HepG2 (cell line): ENCODE data around the gene UPB1. TPM values are rescaled to one million over a fixed set of nuclear protein-coding genes. Genes with fewer than 3 reads are reported as not detected.
A peak's percentile ranks its signal among the peaks of the same experiment; 100 is the strongest.

ENCODE experiments used
- AGO2 ChIP-seq: fragments of 200-400 bp; formaldehyde crosslinking; optimal IDR thresholded peaks from 2 replicates; pipeline ENCODE3; 2017; ENCODE audit warnings: mild to moderate bottlenecking, low read depth, low read length, moderate library complexity
- ARID5B ChIP-seq: IDR thresholded peaks from 2 replicates; pipeline ENCODE4 v1.4.0; 2020; ENCODE audit warnings: mild to moderate bottlenecking, missing genetic modification reagents
- EED ChIP-seq: sonication (generic); formaldehyde crosslinking; IDR thresholded peaks from 2 replicates; pipeline ENCODE4 v1.5.0; 2020; ENCODE audit warnings: mild to moderate bottlenecking, missing genetic modification reagents
- GLMP ChIP-seq: sonication (generic); formaldehyde crosslinking; IDR thresholded peaks from 2 replicates; pipeline ENCODE4 v1.9.0; 2021; ENCODE audit warnings: missing genetic modification reagents, mild to moderate bottlenecking, borderline replicate concordance
- HES4 ChIP-seq: sonication (generic); formaldehyde crosslinking; IDR thresholded peaks from 2 replicates; pipeline ENCODE4 v1.9.0; 2021; ENCODE audit warnings: mild to moderate bottlenecking, missing genetic modification reagents, borderline replicate concordance
- HOXA3 ChIP-seq: sonication (generic); formaldehyde crosslinking; IDR thresholded peaks from 2 replicates; pipeline ENCODE4 v1.5.0; 2020; ENCODE audit warnings: missing genetic modification reagents
- NRL ChIP-seq: sonication (generic); formaldehyde crosslinking; IDR thresholded peaks from 2 replicates; pipeline ENCODE4 v1.5.0; 2020; ENCODE audit warnings: missing genetic modification reagents, mild to moderate bottlenecking, moderate library complexity, borderline replicate concordance
- PATZ1 ChIP-seq: sonication (generic); formaldehyde crosslinking; IDR thresholded peaks from 2 replicates; pipeline ENCODE4 v1.4.0; 2020; ENCODE audit warnings: missing genetic modification reagents
- RAD21 ChIP-seq: fragments of 450-650 bp; formaldehyde crosslinking; IDR thresholded peaks from 2 replicates; pipeline ENCODE4 v1.5.0; 2020; ENCODE audit warnings: mild to moderate bottlenecking
- RARA ChIP-seq: IDR thresholded peaks from 2 replicates; pipeline ENCODE4 v1.6.1; 2016; ENCODE audit warnings: missing genetic modification reagents, missing compliant biosample characterization
- TERF1 ChIP-seq: sonication (generic); formaldehyde crosslinking; IDR thresholded peaks from 2 replicates; pipeline ENCODE4 v1.8.0; 2022; ENCODE audit warnings: mild to moderate bottlenecking, missing genetic modification reagents, moderate library complexity
- ZBTB38 ChIP-seq: sonication (generic); formaldehyde crosslinking; IDR thresholded peaks from 2 replicates; pipeline ENCODE4 v1.5.1; 2020; ENCODE audit warnings: mild to moderate bottlenecking, missing genetic modification reagents
- ZFAT ChIP-seq: sonication (generic); formaldehyde crosslinking; conservative IDR thresholded peaks from 2 replicates; pipeline ENCODE4 v1.8.1; 2023; ENCODE audit warnings: missing genetic modification reagents, inconsistent platforms
- ZNF225 ChIP-seq: sonication (generic); formaldehyde crosslinking; IDR thresholded peaks from 2 replicates; pipeline ENCODE4 v1.4.0; 2020; ENCODE audit warnings: mild to moderate bottlenecking, missing genetic modification reagents
- ZNF280B ChIP-seq: sonication (generic); formaldehyde crosslinking; IDR thresholded peaks from 2 replicates; pipeline ENCODE4 v1.5.0; 2020; ENCODE audit warnings: missing genetic modification reagents, mild to moderate bottlenecking, borderline replicate concordance
- ZNF839 ChIP-seq: sonication (generic); formaldehyde crosslinking; IDR thresholded peaks from 2 replicates; pipeline ENCODE4 v1.4.0; 2020; ENCODE audit warnings: missing genetic modification reagents, mild to moderate bottlenecking, borderline replicate concordance
- polyA plus RNA-seq, 8 experiments: library from polyadenylated mRNA; depleted of rRNA in 3 of 8; stranded (reverse) in 7 of 8; unstranded in 1 of 8; fragments of >200 nt; fragmentation: Illumina TruSeq in 4 of 8; extraction: Trizol in 4 of 8; gene quantifications; 2 replicates each; pipeline versions ENCODE4 v1.2.1 to v1.2.3, GENCODE V29; 2011 to 2016; ENCODE audit warnings: low read depth in 4 of 8, missing spikeins in 1 of 8, mixed read lengths in 1 of 8; ENCODE audit not compliant: insufficient read depth in 1 of 8
- total RNA-seq, 5 experiments: library from RNA; depleted of rRNA; stranded (reverse); fragments of >200 nt; fragmentation: Illumina TruSeq; extraction: Trizol; gene quantifications; 2 replicates each; pipeline ENCODE4 v1.2.3, GENCODE V29; 2016; ENCODE audit warnings: low read depth in 1 of 5

Gene UPB1
- total and polyA plus RNA-seq, 2 of the 13 experiments (the other 11 are each of a cell fraction or from before 2014, with no cell fraction given) = 0.38 to 1.2 TPM

GRCh38 chr22:24494528-24495364 is at the start of gene UPB1 (continued):
- TF ChIP-seq PATZ1 (CRISPR knock-in tag) (peak; percentile 40; the same call in 1 of the 2 replicates), ZNF280B (CRISPR knock-in tag) (no peak), ZBTB38 (CRISPR knock-in tag) (peak; percentile 53), ZNF839 (CRISPR knock-in tag) (no peak), AGO2 (peak; percentile 34), ZFAT (CRISPR knock-in tag) (no peak), TERF1 (CRISPR knock-in tag) (no peak), ZNF225 (CRISPR knock-in tag) (peak; percentile 66; the same call in 1 of the 2 replicates), ARID5B (peak; percentile 22; the same call in 1 of the 2 replicates), GLMP (CRISPR knock-in tag) (no peak), RAD21 (CRISPR knock-in tag) (no peak), EED (no peak), HOXA3 (CRISPR knock-in tag) (peak; percentile 47), HES4 (0 out of 2 replicates have a peak, but pooled peaks have one; percentile 44), RARA (no peak; the same call in 1 of the 2 replicates), NRL (CRISPR knock-in tag) (no peak)
